ENCODE measurements around the gene MBD3.

DNA sequence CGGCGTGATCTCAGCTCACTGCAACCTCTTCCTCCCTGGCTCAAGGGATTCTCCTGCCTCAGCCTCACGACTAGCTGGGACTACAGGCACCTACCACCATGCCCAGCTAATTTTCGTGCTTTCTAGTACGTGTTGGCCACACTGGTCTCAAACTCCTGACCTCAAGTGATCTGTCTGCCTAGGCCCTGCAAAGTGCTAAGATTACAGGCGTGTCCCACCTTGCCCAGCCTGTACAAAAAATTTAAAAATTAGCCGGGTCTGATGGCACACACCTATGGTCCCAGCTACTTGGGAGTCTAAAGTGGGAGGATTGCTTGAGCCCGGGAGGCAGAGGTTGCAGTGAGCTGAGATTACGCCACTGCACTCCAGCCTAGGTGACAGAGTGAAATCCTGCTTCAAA, 19.9 kb downstream of the MBD3 start:
- TF ChIP-seq, protein P1, sequence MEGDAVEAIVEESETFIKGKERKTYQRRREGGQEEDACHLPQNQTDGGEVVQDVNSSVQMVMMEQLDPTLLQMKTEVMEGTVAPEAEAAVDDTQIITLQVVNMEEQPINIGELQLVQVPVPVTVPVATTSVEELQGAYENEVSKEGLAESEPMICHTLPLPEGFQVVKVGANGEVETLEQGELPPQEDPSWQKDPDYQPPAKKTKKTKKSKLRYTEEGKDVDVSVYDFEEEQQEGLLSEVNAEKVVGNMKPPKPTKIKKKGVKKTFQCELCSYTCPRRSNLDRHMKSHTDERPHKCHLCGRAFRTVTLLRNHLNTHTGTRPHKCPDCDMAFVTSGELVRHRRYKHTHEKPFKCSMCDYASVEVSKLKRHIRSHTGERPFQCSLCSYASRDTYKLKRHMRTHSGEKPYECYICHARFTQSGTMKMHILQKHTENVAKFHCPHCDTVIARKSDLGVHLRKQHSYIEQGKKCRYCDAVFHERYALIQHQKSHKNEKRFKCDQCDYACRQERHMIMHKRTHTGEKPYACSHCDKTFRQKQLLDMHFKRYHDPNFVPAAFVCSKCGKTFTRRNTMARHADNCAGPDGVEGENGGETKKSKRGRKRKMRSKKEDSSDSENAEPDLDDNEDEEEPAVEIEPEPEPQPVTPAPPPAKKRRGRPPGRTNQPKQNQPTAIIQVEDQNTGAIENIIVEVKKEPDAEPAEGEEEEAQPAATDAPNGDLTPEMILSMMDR (IDR thresholded peaks at IDR 0.05; ENCODE audit: low read depth, low read length) = no peak
- TF ChIP-seq EZH2phosphoT487 (IDR thresholded peaks at IDR 0.05; ENCODE audit: low read depth) = no peak

All from OCI-LY3 (cell line).